ENCODE results near the gene OTOGL.

Gene OTOGL

GRCh38 chr12:80086025-80086424 lies 13.3 kb upstream of the OTOGL start:
- no peak for TF ChIP-seq CTCF (IDR thresholded peaks at IDR 0.05; ENCODE audit: insufficient read depth, low read length, poor library complexity, severe bottlenecking)
- H3K27me3 ChIP-seq (replicated peaks; ENCODE audit: control insufficient read depth, insufficient read depth, low read length) = no peaks in the 10 kb centered on the region
- DNase-seq (ENCODE audit: extremely low read depth, insufficient read length) = no peak
- no peak overlapping the region for H3K4me3 ChIP-seq (replicated peaks; ENCODE audit: low read depth, low read length)
- no peaks in the 10 kb centered on the region for H3K36me3 ChIP-seq (ENCODE audit: control insufficient read depth, insufficient read depth, low read length)

GRCh38 chr12:80087486-80088213 lies 11.7 kb upstream of the OTOGL start:
- Histone ChIP-seq H3K36me3 (ENCODE audit: control insufficient read depth, insufficient read depth, low read length) (no peaks in the 10 kb centered on the region), H3K4me3 (replicated peaks; ENCODE audit: low read depth, low read length) (no peak overlapping the region), H3K27me3 (replicated peaks; ENCODE audit: control insufficient read depth, insufficient read depth, low read length) (no peaks in the 10 kb centered on the region)
- DNase-seq (ENCODE audit: extremely low read depth, insufficient read length) = peak; percentile 17
- TF ChIP-seq CTCF (IDR thresholded peaks at IDR 0.05; ENCODE audit: insufficient read depth, low read length, poor library complexity, severe bottlenecking) = no peak

GRCh38 chr12:80100591-80100990 lies 1.3 kb downstream of the OTOGL start:
- Histone ChIP-seq H3K36me3 (ENCODE audit: control insufficient read depth, insufficient read depth, low read length) (no peaks in the 10 kb centered on the region), H3K4me3 (replicated peaks; ENCODE audit: low read depth, low read length) (no peak overlapping the region), H3K27me3 (replicated peaks; ENCODE audit: control insufficient read depth, insufficient read depth, low read length) (no peaks in the 10 kb centered on the region)
- TF ChIP-seq CTCF (IDR thresholded peaks at IDR 0.05; ENCODE audit: insufficient read depth, low read length, poor library complexity, severe bottlenecking) = no peak
- DNase-seq (ENCODE audit: extremely low read depth, insufficient read length) = no peak

GRCh38 chr12:80101126-80101525 lies 1.8 kb downstream of the OTOGL start:
- no peaks in the 10 kb centered on the region for H3K36me3 ChIP-seq (ENCODE audit: control insufficient read depth, insufficient read depth, low read length)
- no peak for DNase-seq (ENCODE audit: extremely low read depth, insufficient read length)
- H3K27me3 ChIP-seq (replicated peaks; ENCODE audit: control insufficient read depth, insufficient read depth, low read length) = no peaks in the 10 kb centered on the region
- H3K4me3 ChIP-seq (replicated peaks; ENCODE audit: low read depth, low read length) = no peak overlapping the region
- no peak for TF ChIP-seq CTCF (IDR thresholded peaks at IDR 0.05; ENCODE audit: insufficient read depth, low read length, poor library complexity, severe bottlenecking)

GRCh38 chr12:80107221-80107620 lies 7.9 kb downstream of the OTOGL start:
- DNase-seq (ENCODE audit: extremely low read depth, insufficient read length) = no peak
- H3K27me3 ChIP-seq (replicated peaks; ENCODE audit: control insufficient read depth, insufficient read depth, low read length) = no peaks in the 10 kb centered on the region
- TF ChIP-seq CTCF (IDR thresholded peaks at IDR 0.05; ENCODE audit: insufficient read depth, low read length, poor library complexity, severe bottlenecking) = no peak
- no peak overlapping the region for H3K4me3 ChIP-seq (replicated peaks; ENCODE audit: low read depth, low read length)
- no peaks in the 10 kb centered on the region for H3K36me3 ChIP-seq (ENCODE audit: control insufficient read depth, insufficient read depth, low read length)

- Histone ChIP-seq H3K27me3 (replicated peaks; ENCODE audit: control insufficient read depth, insufficient read depth, low read length) (no peaks in the 10 kb centered on the region), H3K36me3 (ENCODE audit: control insufficient read depth, insufficient read depth, low read length) (no peaks in the 10 kb centered on the region), H3K4me3 (replicated peaks; ENCODE audit: low read depth, low read length) (no peak overlapping the region)
- DNase-seq (ENCODE audit: extremely low read depth, insufficient read length) = no peak
- TF ChIP-seq CTCF (IDR thresholded peaks at IDR 0.05; ENCODE audit: insufficient read depth, low read length, poor library complexity, severe bottlenecking) = no peak
Observed at GRCh38 chr12:80116735-80117134, 17.4 kb downstream of the OTOGL start.

Data from GM06990 (cell line).